ELF-1 (cell line): ENCODE measurements around the gene EML6.

ENCODE experiments used
- DNase-seq: peaks from one replicate; pipeline ENCODE4 v3.0.0-alpha.2; 2016; ENCODE audit warnings: low read depth, low spot score

The EML6 gene

GRCh38 chr2:54879032-54879431 is 155.6 kb downstream of the EML6 start:
- no peak for DNase-seq

- DNase-seq, result no peak
Observed at GRCh38 chr2:54879598-54880332, 156.3 kb downstream of the EML6 start.

GRCh38 chr2:54880428-54880827 is 157.0 kb downstream of the EML6 start:
- no peak for DNase-seq

- DNase-seq, result no peak
Observed at GRCh38 chr2:54881759-54882158, 158.3 kb downstream of the EML6 start.

- DNase-seq, result no peak
Observed at GRCh38 chr2:54885891-54886290, 162.4 kb downstream of the EML6 start.

- DNase-seq, result no peak
Observed at GRCh38 chr2:54887850-54888545, 164.5 kb downstream of the EML6 start.

- DNase-seq, result no peak
Observed at GRCh38 chr2:54889053-54889452, 165.6 kb downstream of the EML6 start.

- no peak for DNase-seq
Observed at GRCh38 chr2:54891909-54892308, 168.4 kb downstream of the EML6 start.

GRCh38 chr2:54894467-54894866 is 171.0 kb downstream of the EML6 start:
- no peak for DNase-seq

GRCh38 chr2:54895730-54896129 is 172.3 kb downstream of the EML6 start:
- no peak for DNase-seq

GRCh38 chr2:54897420-54898310 is 174.2 kb downstream of the EML6 start:
- DNase-seq, result no peak

GRCh38 chr2:54898456-54899226 is 175.2 kb downstream of the EML6 start:
- no peak for DNase-seq

- DNase-seq, result no peak
Observed at GRCh38 chr2:54899576-54900200, 176.2 kb downstream of the EML6 start.

- DNase-seq, result no peak
Observed at GRCh38 chr2:54901224-54901986, 177.9 kb downstream of the EML6 start.

- no peak for DNase-seq
Observed at GRCh38 chr2:54902763-54903162, 179.3 kb downstream of the EML6 start.

GRCh38 chr2:54903736-54904554 is 180.5 kb downstream of the EML6 start:
- peak; percentile 18 for DNase-seq

- no peak for DNase-seq
Observed at GRCh38 chr2:54904836-54905235, 181.4 kb downstream of the EML6 start.

GRCh38 chr2:54906716-54907115 is 183.3 kb downstream of the EML6 start:
- peak; percentile 4 for DNase-seq

- DNase-seq, result no peak
Observed at GRCh38 chr2:54907663-54908062, 184.2 kb downstream of the EML6 start.
